Vein endothelial cell (primary cell): ENCODE measurements around the gene PRR3. TPM values are rescaled to one million over a fixed set of nuclear protein-coding genes. Genes with fewer than 3 reads are reported as not detected.
A peak's percentile ranks its signal among the peaks of the same experiment; 100 is the strongest.

Experiments used
- small RNA-seq: library from RNA; depleted of rRNA; stranded (forward); fragments of <200 nt; gene quantifications from one replicate; pipeline ENCODE3, GENCODE V24; 2012
- total RNA-seq: library from RNA; depleted of rRNA; stranded (reverse); fragments of >200 nt; gene quantifications from 2 replicates; pipeline ENCODE4 v1.2.3, GENCODE V29; 2012

The PRR3 gene
- total RNA-seq: 6.4 and 8.8 TPM in 2 replicates

GRCh38 chr6:30556906-30557682, at the start of gene PRR3:
TSS of gene PRR3 (plus strand) at chr6:30557295. CDS start at chr6:30557345, 50 bp downstream.

GRCh38 chr6:30556066-30556905, 809 bp upstream of the PRR3 start, which contains the start of gene GNL1:
TSS of gene GNL1 (minus strand) at chr6:30556489. CDS start at chr6:30556203, 286 bp downstream.

GRCh38 chr6:30571075-30571761, 14.1 kb downstream of the PRR3 start, which contains the start of gene ABCF1:
TSS of gene ABCF1 (plus strand) at chr6:30571442. CDS start at chr6:30571488, 46 bp downstream.

Small RNAs within 50 kb of the gene (small RNA-seq; reads per million reads assigned to genes)
- 1.6 reads per million, percentile 73 among the genes with 10 or more reads in this experiment for gene MIR877

Other genes starting within 250 kb of the PRR3 start
- gene TRIM39, start 230.4 kb upstream of the PRR3 start, total RNA-seq: 13.4 and 15.5 TPM in 2 replicates
- gene RPP21, start 212.1 kb upstream of the PRR3 start, total RNA-seq: 22.4 and 34.3 TPM in 2 replicates
- gene HLA-E, start 67.8 kb upstream of the PRR3 start, total RNA-seq: 435 and 565 TPM in 2 replicates
- gene GNL1, start 806 bp upstream of the PRR3 start, total RNA-seq: 41.5 and 48.0 TPM in 2 replicates
- 43.8 and 46.2 TPM in 2 replicates for gene ABCF1, start 14.1 kb downstream of the PRR3 start, total RNA-seq
- gene PPP1R10, start 59.9 kb downstream of the PRR3 start, total RNA-seq: 41.1 and 44.7 TPM in 2 replicates
- gene MRPS18B, start 60.5 kb downstream of the PRR3 start, total RNA-seq: 65.7 and 73.2 TPM in 2 replicates
- 4.6 and 6.8 TPM in 2 replicates for gene ATAT1, start 69.6 kb downstream of the PRR3 start, total RNA-seq
- 3.8 and 4.2 TPM in 2 replicates for gene C6orf136, start 89.8 kb downstream of the PRR3 start, total RNA-seq
- gene DHX16, start 115.7 kb downstream of the PRR3 start, total RNA-seq: 33.6 and 37.7 TPM in 2 replicates
- 98.0 and 103 TPM in 2 replicates for gene PPP1R18, start 129.3 kb downstream of the PRR3 start, total RNA-seq
- gene NRM, start 133.7 kb downstream of the PRR3 start, total RNA-seq: 5.6 and 7.0 TPM in 2 replicates
- 10.1 and 10.9 TPM in 2 replicates for gene MDC1, start 160.0 kb downstream of the PRR3 start, total RNA-seq
- 858 and 942 TPM in 2 replicates for gene TUBB, start 163.1 kb downstream of the PRR3 start, total RNA-seq
- gene FLOT1, start 185.4 kb downstream of the PRR3 start, total RNA-seq: 86.3 and 91.1 TPM in 2 replicates
- gene IER3, start 187.3 kb downstream of the PRR3 start, total RNA-seq: 103 and 186 TPM in 2 replicates